IMR-90 (cell line): ENCODE measurements around the gene JPH3. TPM values are rescaled to one million over a fixed set of nuclear protein-coding genes. Genes with fewer than 3 reads are reported as not detected.

Experiments used
- ATAC-seq: fragments of 200-7000 bp; cut with Tn5 transposase; 2 replicates; pipeline ENCODE4 v1.9.1; 2020; ENCODE audit warnings: low read depth, mild to moderate bottlenecking, moderate library complexity
- BruUV-seq: library from RNA; stranded (reverse); fragments of 400-500 nt; replicated peaks from 2 replicates; lab custom pipeline; 2021; lab: Mats Ljungman, UMichigan
- CTCF ChIA-PET: fragments of 300-600 bp; formaldehyde crosslinking; extraction: SDS; loops from one replicate; lab custom pipeline; 2021; ENCODE audit warnings: antibody characterized with exemption; lab: Yijun Ruan, JAX
- POLR2A ChIA-PET: fragments of 300-600 bp; sonication (Branson Sonifier 250); formaldehyde crosslinking; loops from one replicate; lab custom pipeline; 2022; ENCODE audit warnings: antibody characterized with exemption; ENCODE audit not compliant: unreplicated experiment; lab: Charles Lee
- DNase-seq: peaks from one replicate; pipeline ENCODE4 v3.0.0; 2013
- H2AFZ ChIP-seq: replicated peaks from 2 replicates; pipeline ENCODE3; 2013; ENCODE audit warnings: low read length, mild to moderate bottlenecking; ENCODE audit not compliant: poor library complexity
- H2AK5ac ChIP-seq: 2 replicates; pipeline ENCODE4 v1.6.1; 2013; ENCODE audit warnings: low read depth, low read length, inconsistent platforms
- H2AK9ac ChIP-seq: replicated peaks from 2 replicates; pipeline ENCODE3; 2013; ENCODE audit warnings: mild to moderate bottlenecking, low read depth, low read length, moderate library complexity; ENCODE audit not compliant: poor library complexity
- H2BK120ac ChIP-seq: 2 replicates; pipeline ENCODE4 v1.6.1; 2013; ENCODE audit warnings: low read depth, low read length, inconsistent platforms
- H2BK15ac ChIP-seq: 3 replicates; pipeline ENCODE4 v1.6.1; 2013; ENCODE audit warnings: low read depth, low read length, inconsistent platforms
- H2BK20ac ChIP-seq: 2 replicates; pipeline ENCODE4 v1.6.1; 2013; ENCODE audit warnings: low read depth, mild to moderate bottlenecking, inconsistent platforms, low read length, moderate library complexity
- H2BK5ac ChIP-seq: 2 replicates; pipeline ENCODE4 v1.6.1; 2013; ENCODE audit warnings: mild to moderate bottlenecking, low read depth, low read length, inconsistent platforms; ENCODE audit not compliant: poor library complexity, severe bottlenecking
- H3K14ac ChIP-seq: replicated peaks from 2 replicates; pipeline ENCODE4 v1.6.1; 2013; ENCODE audit warnings: low read depth, low read length, inconsistent platforms
- H3K18ac ChIP-seq: 2 replicates; pipeline ENCODE4 v1.6.1; 2013; ENCODE audit warnings: low read depth, low read length, control low read depth
- H3K23ac ChIP-seq: 2 replicates; pipeline ENCODE4 v1.6.1; 2013; ENCODE audit warnings: low read depth, low read length, inconsistent platforms
- H3K27ac ChIP-seq: 2 replicates; pipeline ENCODE4 v1.5.1; 2013; ENCODE audit warnings: mild to moderate bottlenecking, control low read depth, low read length; ENCODE audit not compliant: insufficient read depth
- H3K27me3 ChIP-seq: 2 replicates; pipeline ENCODE4 v1.6.1; 2013; ENCODE audit warnings: low read length; ENCODE audit not compliant: control insufficient read depth, insufficient read depth
- H3K36me3 ChIP-seq: 2 replicates; pipeline ENCODE4 v1.6.1; 2013; ENCODE audit warnings: low read length, mixed read lengths; ENCODE audit not compliant: control insufficient read depth, insufficient read depth
- H3K4ac ChIP-seq: 2 replicates; pipeline ENCODE4 v1.6.1; 2013; ENCODE audit warnings: low read depth, low read length, inconsistent platforms
- H3K4me1 ChIP-seq: 2 replicates; pipeline ENCODE4 v1.6.1; 2013; ENCODE audit warnings: low read length, mixed read lengths; ENCODE audit not compliant: control insufficient read depth, insufficient read depth
- H3K4me2 ChIP-seq: 2 replicates; pipeline ENCODE4 v1.6.1; 2013; ENCODE audit warnings: low read depth, mild to moderate bottlenecking, control low read depth, low read length, moderate library complexity
- H3K4me3 ChIP-seq: 2 replicates; pipeline ENCODE4 v1.5.1; 2013; ENCODE audit warnings: low read depth, mild to moderate bottlenecking, control low read depth, low read length, moderate library complexity; ENCODE audit not compliant: insufficient read depth
- H3K56ac ChIP-seq: 2 replicates; pipeline ENCODE4 v1.6.1; 2013; ENCODE audit warnings: low read length, inconsistent platforms; ENCODE audit not compliant: insufficient read depth; ENCODE audit errors: extremely low read depth
- H3K79me1 ChIP-seq, 2 experiments: 2 replicates each; pipeline ENCODE4 v1.6.1; 2013; ENCODE audit warnings: low read length in 2 of 2, inconsistent platforms in 1 of 2, low read depth in 1 of 2
- H3K9ac ChIP-seq: 2 replicates; pipeline ENCODE4 v1.6.1; 2013; ENCODE audit warnings: low read depth, low read length, control low read depth
- H3K9me1 ChIP-seq: 2 replicates; pipeline ENCODE4 v1.6.1; 2013; ENCODE audit warnings: low read length, inconsistent platforms; ENCODE audit not compliant: insufficient read depth
- H3K9me3 ChIP-seq: 2 replicates; pipeline ENCODE4 v1.6.1; 2013; ENCODE audit warnings: low read length; ENCODE audit not compliant: control insufficient read depth, insufficient read depth
- H4K20me1 ChIP-seq: 2 replicates; pipeline ENCODE4 v1.6.1; 2013; ENCODE audit warnings: low read length, inconsistent platforms; ENCODE audit not compliant: insufficient read depth
- H4K5ac ChIP-seq: 2 replicates; pipeline ENCODE4 v1.6.1; 2013; ENCODE audit warnings: mild to moderate bottlenecking, low read depth, low read length, control low read depth
- H4K8ac ChIP-seq, 2 experiments: 2 replicates each; pipeline ENCODE4 v1.6.1; 2013; ENCODE audit warnings: low read depth in 2 of 2, low read length in 2 of 2, control low read depth in 1 of 2, inconsistent platforms in 1 of 2
- H4K91ac ChIP-seq: 2 replicates; pipeline ENCODE4 v1.6.1; 2013; ENCODE audit warnings: low read depth, low read length, inconsistent platforms; ENCODE audit not compliant: insufficient read depth
- BHLHE40 ChIP-seq: fragments of 150-350 bp; IDR thresholded peaks from 2 replicates; pipeline ENCODE4 v1.6.1; 2016; ENCODE audit warnings: mild to moderate bottlenecking, low read depth, low read length
- CEBPB ChIP-seq: IDR thresholded peaks from 2 replicates; pipeline ENCODE4 v1.6.1; 2012; ENCODE audit warnings: low read depth, low read length, improper control_type of control experiment
- CHD1 ChIP-seq: IDR thresholded peaks from 2 replicates; pipeline ENCODE4 v1.6.1; 2012; ENCODE audit warnings: low read depth, low read length, improper control_type of control experiment
- CTCF ChIP-seq: conservative IDR thresholded peaks from 2 replicates; pipeline ENCODE4 v1.5.1; 2012; ENCODE audit warnings: mild to moderate bottlenecking, low read depth, low read length, improper control_type of control experiment
- ELK1 ChIP-seq: fragments of 150-350 bp; IDR thresholded peaks from 2 replicates; pipeline ENCODE4 v1.6.1; 2016; ENCODE audit warnings: low read depth, mild to moderate bottlenecking, low read length, moderate library complexity, borderline replicate concordance
- FOS ChIP-seq: fragments of 150-350 bp; IDR thresholded peaks from 2 replicates; pipeline ENCODE4 v1.6.1; 2016; ENCODE audit warnings: low read depth, low read length
- MAFK ChIP-seq: IDR thresholded peaks from 2 replicates; pipeline ENCODE4 v1.6.1; 2012; ENCODE audit warnings: low read depth, low read length, improper control_type of control experiment
- MAZ ChIP-seq: IDR thresholded peaks from 2 replicates; pipeline ENCODE4 v1.6.1; 2012; ENCODE audit warnings: low read depth, mild to moderate bottlenecking, low read length, improper control_type of control experiment, moderate library complexity, borderline replicate concordance
- MXI1 ChIP-seq: IDR thresholded peaks from 2 replicates; pipeline ENCODE4 v1.6.1; 2012; ENCODE audit warnings: low read depth, mild to moderate bottlenecking, low read length, moderate library complexity, borderline replicate concordance
- NFE2L2 ChIP-seq: fragments of 150-350 bp; IDR thresholded peaks from 2 replicates; pipeline ENCODE4 v1.6.1; 2016; ENCODE audit warnings: low read depth, mild to moderate bottlenecking, low read length
- POLR2A ChIP-seq: IDR thresholded peaks from 2 replicates; pipeline ENCODE4 v1.6.1; 2012; ENCODE audit warnings: mild to moderate bottlenecking, low read depth, low read length
- RAD21 ChIP-seq: IDR thresholded peaks from 2 replicates; pipeline ENCODE4 v1.6.1; 2012; ENCODE audit warnings: low read length, improper control_type of control experiment
- RCOR1 ChIP-seq: IDR thresholded peaks from 2 replicates; pipeline ENCODE4 v1.6.1; 2012; ENCODE audit warnings: mild to moderate bottlenecking, low read length, improper control_type of control experiment; ENCODE audit not compliant: insufficient replicate concordance
- SMC3 ChIP-seq: fragments of 150-350 bp; IDR thresholded peaks from 2 replicates; pipeline ENCODE4 v1.6.1; 2016; ENCODE audit warnings: low read depth, mild to moderate bottlenecking, antibody characterized with exemption, low read length, moderate library complexity
- WGBS, 2 experiments: methylation state at CpG; one replicate each; pipeline versions ENCODE4 v1.1.5 to v1.1.7; 2013; ENCODE audit warnings: missing lambda C conversion rate in 2 of 2; ENCODE audit not compliant: insufficient read length in 1 of 2; ENCODE audit errors: extremely low coverage in 2 of 2; 5-methylcytosine and 5-hydroxymethylcytosine counted together
- dilution Hi-C: fragments of 300-500 bp; cut with HindIII; formaldehyde crosslinking; loops from one replicate; pipeline ENCODE4 v1.14.3; 2018; ENCODE audit warnings: low sequenced_read_pairs; ENCODE audit not compliant: unreplicated experiment
- in situ Hi-C: fragments of 300-500 bp; cut with MboI; formaldehyde crosslinking; loops from 3 replicates; pipeline ENCODE4 v1.14.3; 2019; ENCODE audit warnings: low sequenced_read_pairs, inconsistent platforms, mixed read lengths
- intact Hi-C: fragments of 100-400 bp; cut with micrococcal nuclease; formaldehyde crosslinking; loops from 2 replicates; pipeline ENCODE4 v1.10.0; 2022
- polyA plus RNA-seq, 3 experiments: library from polyadenylated mRNA; depleted of rRNA; stranded (reverse); fragments of >200 nt; gene quantifications; 2 replicates each; pipeline ENCODE4 v1.2.3, GENCODE V29; 2012; ENCODE audit warnings: low replicate concordance in 1 of 3
- total RNA-seq: library from RNA; depleted of rRNA; stranded (reverse); fragments of >200 nt; gene quantifications from 2 replicates; pipeline ENCODE4 v1.2.3, GENCODE V29; 2012

Gene JPH3
- total and polyA plus RNA-seq, 2 of the 4 experiments (the other 2 are of a cell fraction): 0.03 TPM; not detected in 1

DNA sequence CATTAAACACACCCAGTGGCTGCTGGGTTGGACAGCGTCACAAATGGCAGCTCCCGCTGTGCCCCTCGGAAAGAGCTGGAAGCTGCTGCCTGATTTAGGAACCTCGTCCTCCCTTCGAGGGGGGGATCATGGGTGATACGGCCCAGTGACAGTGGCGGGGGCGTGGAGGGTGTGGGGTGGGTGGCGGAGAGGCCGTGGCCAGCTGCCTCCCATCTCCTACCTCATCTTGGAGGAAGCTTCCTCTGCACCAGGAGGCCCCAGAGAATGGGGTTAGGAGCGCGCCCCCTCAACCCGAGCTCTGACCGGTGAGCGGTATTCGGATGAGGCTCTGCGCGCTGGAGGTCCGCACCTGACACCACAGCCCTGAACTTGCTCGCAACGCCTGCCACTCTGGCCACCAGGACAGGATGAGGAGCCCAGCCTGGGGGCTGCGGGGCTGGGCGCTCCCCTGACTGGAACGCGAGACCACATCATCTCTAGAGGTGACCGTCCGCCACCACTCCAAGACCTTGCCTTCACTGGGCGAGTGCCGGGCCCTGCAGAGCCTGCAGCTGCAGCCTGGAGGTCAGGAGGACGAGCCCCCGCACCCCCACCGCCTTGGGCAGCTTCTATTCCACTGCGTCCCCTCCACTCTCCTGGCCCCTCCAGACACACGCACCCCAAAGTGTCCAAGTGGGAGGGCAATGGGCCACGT, 82.5 kb downstream of the JPH3 start:
- Histone ChIP-seq H3K18ac (no peak overlapping the region), H3K56ac (no peak overlapping the region), H2AK9ac (no peak overlapping the region), H3K9ac (no peak overlapping the region), H3K4me2 (no peak overlapping the region), H3K27ac (no peak overlapping the region), H2BK5ac (no peak overlapping the region), H4K5ac (no peak overlapping the region), H4K8ac (no peak overlapping the region), H3K79me1 (no peaks in the 10 kb centered on the region), H2AK5ac (no peak overlapping the region), H3K4me3 (no peak overlapping the region), H2BK20ac (no peak overlapping the region), H3K23ac (no peak overlapping the region), H3K4ac (no peak overlapping the region), H3K27me3 (peaks cover 14% of the 10 kb centered on the region; the same call in 1 of the 2 replicates), H3K14ac (no peak overlapping the region), H3K9me3 (no peaks in the 10 kb centered on the region), H4K20me1 (no peaks in the 10 kb centered on the region), H3K36me3 (no peaks in the 10 kb centered on the region), H2BK15ac (no peak overlapping the region), H3K4me1 (peaks cover 9% of the 10 kb centered on the region), H4K91ac (no peak overlapping the region), H2BK120ac (no peak overlapping the region), H3K9me1 (no peaks in the 10 kb centered on the region), H2AFZ (no peak overlapping the region)
- ChIA-PET POLR2A (no interaction called here), CTCF (no interaction called here)
- dilution Hi-C loops: no loop called here
- intact Hi-C loops: no loop called here
- in situ Hi-C loops: no loop called here
- TF ChIP-seq NFE2L2 (no peak), FOS (no peak), POLR2A (no peak), RCOR1 (no peak), ELK1 (no peak), CEBPB (no peak), MAZ (no peak), BHLHE40 (no peak), CHD1 (no peak), SMC3 (no peak), MAFK (no peak), CTCF (no peak), RAD21 (no peak), MXI1 (no peak)
- no TSS peak for BruUV-seq
- no peak for DNase-seq
- no peak for ATAC-seq
- WGBS, 2 experiments: 80% methylated on average over 5 of the region's 35 CpGs; no CpG with 5 or more reads in 1 of the 2 experiments
